HS-5 (cell line): Measurements from ENCODE around the gene KRT76.
"Not testable (repeated sequence)": the region's sequence is repeated elsewhere in the genome, so short reads cannot be mapped to it uniquely, and the experiment has no call there.

Source experiments
- DNase-seq: peaks from one replicate; pipeline ENCODE4 v3.0.0-alpha.2; 2012; ENCODE audit warnings: low read depth

KRT76 gene

DNA sequence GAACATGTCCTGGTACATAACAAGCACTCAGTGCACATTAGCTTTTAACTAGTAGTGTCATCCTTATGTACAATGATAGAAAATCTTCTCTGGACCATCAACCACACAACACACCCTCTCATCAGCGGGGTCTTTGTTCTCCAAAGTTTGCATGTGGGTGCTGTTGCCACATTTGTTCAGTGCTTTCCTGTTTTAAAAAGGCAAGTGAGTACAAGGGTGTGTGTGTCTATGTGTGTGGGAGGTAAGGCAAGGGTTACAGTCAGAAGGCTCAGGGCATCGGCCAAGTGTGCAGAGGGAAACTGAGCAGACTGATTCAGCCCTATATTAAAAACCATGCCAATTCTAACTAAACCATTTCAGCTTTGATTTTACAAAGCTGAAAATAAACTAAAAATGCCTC, 17.9 kb downstream of the KRT76 start:
- no peak for DNase-seq

DNA sequence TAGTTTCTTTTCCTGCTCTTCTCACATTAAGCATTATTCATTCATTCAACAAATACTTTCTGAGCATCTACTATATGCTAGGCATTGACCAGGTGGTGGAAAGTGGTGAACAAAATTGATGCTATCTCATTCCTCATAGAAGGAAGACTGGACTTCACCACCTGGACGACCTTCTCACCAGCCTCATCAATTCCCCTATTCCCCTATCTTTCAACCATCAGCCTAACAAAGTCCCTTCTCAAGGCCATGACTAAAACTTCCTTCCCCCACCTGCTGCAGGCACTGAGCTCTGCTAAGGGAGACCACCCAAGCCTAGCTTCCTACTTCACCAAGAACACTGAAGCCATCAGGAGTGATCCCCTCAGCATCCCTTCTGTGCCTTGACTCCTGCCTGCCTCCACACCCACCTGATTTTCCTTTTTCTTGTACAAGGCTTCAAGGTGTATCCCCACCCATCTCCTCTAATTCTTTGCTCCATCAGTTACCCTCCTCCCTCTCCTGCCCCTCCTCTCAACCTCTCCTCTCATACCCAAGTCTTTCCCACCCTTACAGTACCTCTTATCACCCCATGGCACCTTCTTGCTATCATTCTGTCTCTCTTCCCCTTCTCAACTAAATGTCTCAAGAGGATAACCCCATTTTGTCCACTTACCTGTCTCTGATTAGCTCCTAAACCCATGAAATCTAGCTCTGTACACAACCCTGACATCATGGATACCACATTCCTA, 19.5 kb downstream of the KRT76 start:
- DNase-seq, result no peak

DNA sequence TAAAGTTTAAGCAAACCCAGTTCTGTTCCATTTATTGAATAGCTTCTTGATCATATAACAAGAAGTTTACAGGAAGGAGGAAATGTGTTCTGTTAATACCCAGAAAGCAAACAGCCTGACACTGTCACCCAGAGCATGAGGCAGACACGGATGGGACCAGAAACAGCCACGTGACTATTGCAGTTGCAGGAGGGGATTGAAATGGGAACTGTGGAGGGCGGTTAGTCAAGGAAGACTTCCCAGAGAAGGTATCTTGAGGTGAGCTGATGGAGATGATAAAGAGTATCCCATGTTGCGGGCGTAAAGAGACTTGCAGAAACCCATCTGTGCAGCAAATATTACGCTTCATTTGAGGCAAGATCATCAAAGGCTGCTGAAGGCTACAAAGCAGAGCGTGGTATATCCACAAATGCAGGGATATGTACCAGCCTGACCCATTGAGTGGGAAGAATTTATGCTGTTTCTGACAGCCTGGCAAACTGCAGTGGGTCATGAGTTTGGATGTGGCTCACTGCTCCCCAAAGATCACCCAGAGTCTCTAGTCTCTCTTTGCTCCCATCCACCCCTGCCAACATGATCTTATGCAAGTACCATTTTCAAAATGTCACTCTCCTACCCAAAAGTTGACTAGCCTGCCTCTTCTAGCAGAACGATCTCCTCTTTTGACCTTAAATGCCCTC, 20.7 kb downstream of the KRT76 start:
- DNase-seq, result no peak

DNA sequence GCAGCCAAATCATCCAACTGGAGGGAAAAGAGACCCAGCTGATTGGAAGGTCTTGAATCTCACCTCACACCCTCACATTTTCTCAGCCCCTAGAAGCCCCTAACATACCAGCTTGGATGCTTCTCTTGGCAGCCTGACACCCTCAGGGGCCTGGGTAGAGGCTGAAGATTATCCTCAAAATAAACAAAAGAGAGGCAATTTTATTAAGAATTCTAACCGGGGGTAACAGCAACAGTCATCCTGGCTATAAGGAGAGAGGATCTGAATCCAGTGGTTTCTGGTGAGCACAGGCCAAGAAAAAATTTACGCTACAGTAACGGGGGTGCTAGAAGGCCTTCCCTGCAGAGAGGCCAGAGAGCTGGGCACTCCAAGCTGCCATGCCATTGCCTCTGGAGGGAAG, 21.6 kb downstream of the KRT76 start:
- DNase-seq, result no peak

DNA sequence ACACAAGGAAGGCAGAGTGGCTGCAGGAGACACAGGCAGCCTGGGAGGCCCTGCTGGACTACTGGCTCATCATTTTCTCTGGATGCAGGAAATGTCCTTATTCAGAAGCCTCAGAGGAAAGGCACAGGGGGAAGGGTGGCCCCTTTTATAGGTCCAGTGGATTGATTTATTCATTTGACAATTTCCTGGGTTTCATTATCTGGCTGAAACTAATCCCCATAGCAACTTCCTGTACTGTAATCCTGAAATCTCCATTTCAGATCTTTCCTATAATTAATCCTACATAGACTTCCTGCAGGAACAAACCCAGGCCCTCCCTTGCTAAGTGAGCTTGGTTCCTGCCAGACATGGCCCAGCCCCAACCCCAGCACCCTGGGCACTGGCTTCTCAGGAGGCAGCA, 23.0 kb downstream of the KRT76 start:
- no peak for DNase-seq

DNA sequence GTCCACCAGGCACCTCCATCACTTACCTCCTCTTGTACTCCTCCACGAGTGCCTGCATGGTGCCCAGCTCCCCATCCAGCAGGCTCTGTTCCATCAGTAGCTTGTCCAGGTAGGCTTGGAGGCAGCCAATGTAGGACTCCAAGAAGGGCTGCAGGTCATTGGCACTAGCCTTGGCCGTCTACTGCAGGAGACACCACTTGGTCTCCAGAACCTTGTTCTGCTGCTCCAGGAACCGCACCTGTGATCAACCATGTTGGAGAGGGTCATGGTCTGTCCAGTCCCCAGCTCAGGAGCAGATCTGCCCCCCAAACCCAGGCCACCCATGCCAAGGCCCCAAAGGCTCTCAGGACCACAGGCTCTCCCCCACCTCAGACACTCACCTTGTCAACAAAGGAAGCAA, 23.9 kb downstream of the KRT76 start:
- no peak for DNase-seq

DNA sequence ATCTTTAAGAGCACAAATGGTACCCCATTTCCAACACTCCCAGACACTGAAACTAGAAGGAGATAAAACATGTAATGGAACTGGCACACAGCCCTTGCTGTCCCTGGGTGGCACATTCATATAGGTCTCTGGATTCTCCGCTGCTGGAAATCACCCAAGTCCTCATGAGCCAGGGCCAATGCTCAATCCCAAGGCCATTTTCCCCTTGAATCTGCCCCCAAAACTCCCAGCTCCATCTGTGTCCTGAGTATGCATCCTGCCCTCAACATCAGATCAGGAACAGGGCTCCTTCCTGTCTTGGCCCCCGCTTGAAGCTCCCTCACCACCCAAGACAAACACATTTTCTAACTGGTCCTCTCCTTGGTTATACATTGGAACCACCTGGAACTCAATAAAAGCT, 24.6 kb downstream of the KRT76 start:
- no peak for DNase-seq

DNA sequence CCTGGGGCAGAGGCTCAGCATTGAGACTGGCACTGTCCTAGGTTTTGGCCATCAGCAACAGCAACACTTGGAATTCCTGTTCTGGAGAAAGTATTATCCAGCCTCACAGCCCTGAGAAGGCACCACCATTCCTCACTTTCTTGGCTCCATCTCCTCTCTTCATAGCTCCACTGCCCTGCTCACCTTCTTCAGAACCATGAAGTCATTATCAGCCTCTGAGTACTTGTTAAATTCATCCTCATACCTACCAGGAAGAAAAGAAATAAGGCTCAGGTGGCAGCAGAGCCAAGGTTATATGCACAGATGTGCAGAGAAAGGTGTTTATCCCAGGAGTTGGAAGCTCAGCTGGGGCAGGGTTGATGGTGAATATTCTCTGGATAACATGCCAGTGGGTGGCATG, 25.4 kb downstream of the KRT76 start:
- DNase-seq, result no peak

DNA sequence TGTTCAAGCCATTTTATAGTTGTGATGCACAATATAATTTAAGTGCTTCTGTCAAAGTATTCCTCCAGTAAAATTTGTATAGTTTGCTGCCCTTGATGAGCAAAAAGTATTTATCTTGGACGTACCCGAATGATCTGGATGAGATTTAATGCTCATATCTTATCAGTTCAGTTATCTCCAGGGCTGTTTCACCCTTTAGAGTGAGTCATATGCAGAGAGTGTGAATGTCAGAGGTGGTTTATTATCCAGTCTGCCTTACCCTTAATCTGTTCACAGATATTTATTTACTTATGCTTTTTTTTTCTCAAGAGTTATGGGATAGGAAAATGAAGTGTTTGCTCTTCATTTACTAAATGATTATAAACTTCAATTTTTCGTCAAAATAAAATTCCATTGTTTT, 26.6 kb downstream of the KRT76 start:
- DNase-seq, result not testable (repeated sequence)

DNA sequence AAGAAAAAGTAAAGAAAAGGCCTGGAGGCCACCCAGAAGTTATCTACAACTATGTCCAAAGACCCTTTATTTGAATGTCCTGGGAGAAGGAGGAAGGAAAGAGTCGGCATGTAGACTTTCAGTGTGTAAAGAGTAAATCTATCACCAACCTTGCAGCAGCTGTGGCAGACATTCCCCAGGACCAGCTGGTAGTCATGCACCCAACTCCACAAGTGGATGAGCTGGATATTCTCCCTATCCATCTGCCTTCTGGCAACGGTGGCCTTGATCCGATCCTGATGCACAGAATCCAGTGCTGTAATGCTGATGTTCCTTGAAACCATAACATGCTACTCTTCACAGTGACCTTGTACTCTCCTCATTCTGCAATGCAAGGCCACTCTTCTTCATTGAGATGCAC, 27.3 kb downstream of the KRT76 start:
- no peak for DNase-seq

DNA sequence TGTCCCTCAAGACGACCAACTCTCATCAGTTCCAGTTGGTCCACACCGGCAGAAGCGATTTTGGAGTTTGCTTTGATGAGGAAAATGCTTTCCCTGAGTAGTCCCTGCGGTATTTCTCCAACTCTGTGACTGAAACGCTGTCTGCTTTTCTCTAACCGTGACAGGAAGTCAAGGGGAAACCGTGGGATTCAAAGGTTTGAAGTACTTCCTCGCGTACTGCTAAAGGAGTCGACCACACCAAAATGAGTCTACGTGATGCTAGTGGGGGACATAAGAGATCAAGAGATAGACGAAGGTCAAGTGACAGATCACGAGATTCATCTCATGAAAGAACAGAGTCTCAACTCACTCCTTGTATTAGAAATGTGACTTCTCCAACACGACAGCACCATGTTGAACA, 28.6 kb downstream of the KRT76 start:
- DNase-seq, result no peak

DNA sequence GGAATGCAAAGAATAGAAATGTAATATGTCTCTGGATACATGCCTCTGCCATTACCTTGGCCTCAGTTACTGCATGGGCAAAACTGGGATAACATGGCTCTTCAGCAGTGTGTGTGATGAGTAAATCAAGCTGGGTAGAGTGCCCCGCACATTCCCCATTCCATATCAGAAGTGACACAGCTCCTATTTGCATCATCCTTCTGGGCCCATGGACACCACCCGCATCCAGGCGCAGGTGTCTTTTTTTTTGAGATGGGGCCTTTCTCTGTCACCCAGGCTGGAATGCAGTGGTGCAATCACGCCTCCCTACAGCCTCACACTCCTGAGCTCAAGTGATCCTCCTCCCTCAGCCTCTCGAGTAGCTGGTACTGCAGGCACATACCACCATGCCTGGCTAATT, 31.6 kb downstream of the KRT76 start:
- DNase-seq, result no peak

DNA sequence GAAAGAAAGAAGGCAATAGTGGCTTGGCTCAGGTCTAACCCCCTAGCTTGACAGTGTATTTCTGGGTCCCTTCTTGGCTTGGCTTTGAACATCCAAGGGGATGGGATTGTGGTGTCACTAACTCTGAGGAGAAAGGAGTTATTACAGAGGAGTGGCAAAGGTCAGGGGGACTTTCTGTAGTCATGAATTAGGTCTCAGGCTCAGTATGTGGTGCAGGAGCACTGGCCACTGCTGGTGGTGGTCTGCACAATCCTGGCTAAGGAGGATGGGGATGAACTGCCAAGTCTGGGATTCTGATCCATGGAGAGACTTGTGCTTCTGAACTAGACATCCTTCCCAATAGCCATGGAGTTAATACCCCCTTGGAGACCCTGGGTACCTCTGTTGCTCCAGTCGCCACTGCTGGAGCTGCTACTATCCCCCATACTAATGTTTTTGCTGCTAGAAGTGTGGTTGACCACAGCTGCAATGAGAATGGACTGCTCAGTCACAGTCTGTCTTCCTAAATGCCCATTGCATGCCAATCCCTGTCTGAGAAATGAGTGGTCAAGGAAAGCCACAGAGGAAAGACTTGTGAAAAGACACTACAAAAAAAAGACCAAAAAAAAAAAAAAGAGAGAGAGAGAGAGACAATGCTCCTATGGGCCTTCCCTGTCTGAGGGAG, 32.5 kb downstream of the KRT76 start:
- no peak for DNase-seq

DNA sequence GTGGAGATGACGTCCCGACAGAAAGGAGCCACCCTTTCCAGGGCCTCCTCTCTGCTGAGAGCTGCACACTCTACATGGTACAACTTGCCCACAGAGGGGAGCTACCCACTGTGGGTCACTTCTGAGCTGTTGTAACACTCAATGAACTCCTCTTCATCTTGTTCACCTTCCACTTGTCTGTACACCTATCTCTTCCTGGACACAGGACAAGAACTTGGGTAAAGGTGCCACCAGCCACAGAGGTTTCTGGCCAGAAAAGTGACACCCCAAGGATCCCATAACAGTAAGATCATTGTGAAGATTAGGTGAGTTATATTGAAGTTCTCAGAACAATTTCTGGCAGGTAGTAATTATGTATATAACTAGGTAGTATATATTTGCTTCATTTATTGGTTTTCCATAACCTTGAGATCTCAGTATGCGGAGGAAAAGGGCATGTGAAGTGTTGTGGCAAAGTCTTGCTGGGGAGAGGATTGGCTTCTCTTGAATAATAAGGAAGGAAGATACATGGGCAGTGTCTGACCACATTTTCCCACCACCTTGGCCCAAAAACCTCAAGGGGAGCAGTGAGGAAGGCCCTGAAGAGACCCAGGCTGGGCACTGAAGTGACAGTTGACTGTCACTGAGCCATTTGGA, 34.2 kb downstream of the KRT76 start:
- DNase-seq, result no peak

DNA sequence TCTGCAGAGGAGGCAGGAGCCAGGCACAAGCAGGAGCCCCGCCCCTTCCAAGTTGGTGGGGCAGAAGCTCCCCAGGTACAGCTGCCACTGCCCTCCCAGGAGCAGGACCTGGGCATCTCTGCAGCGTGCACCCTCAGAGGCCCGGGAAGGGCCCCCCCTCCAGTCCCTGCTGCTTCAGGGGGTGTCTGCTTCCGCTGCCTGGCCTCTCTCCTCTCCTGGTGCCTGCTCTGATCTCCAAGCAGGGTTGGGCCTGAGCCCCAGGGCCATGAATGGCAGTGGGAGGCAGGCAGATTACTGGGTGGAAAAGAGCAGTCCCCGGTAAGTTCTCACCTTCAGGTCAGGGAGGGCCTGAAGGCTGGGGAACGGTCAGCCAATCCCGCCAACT, 35.0 kb downstream of the KRT76 start:
- DNase-seq, result no peak

DNA sequence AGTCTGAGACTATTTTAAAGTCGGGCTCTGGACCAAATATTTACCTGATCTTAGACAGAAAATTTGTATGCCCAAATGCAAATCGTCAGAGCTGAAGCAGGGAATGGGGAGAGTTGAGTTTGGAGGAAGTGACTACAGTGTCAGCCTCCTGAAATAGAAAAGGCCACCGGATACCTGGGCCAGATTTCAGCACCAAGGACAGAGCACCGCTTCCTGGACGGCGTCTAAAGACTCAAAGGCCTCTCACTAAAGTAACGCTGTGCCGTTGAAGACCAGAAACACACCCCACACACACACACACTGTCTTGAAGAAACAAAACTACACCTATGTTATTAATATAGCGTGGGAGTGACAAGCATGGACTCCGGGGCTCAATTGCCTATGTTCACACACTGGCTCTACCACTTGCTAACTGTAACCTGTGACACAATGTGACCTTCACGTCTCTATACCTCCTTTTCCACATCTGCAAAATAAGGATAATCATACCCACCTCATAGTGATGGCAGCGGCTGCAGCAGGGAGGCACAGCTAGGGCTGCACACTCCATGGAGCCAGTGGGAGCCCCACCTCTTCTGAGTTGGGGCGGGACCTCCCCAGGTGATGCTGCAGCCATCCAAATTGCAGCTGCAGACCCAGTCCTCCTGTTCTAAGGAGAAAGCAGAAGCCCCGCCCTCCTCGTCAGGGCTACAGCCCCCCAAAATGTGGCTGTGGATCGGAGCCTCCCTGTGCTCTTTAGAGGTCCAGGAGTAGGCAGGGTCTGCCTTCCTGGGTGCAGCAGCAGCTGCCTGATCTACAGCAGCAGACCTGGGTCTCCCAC, 35.6 kb downstream of the KRT76 start:
- no peak for DNase-seq

DNA sequence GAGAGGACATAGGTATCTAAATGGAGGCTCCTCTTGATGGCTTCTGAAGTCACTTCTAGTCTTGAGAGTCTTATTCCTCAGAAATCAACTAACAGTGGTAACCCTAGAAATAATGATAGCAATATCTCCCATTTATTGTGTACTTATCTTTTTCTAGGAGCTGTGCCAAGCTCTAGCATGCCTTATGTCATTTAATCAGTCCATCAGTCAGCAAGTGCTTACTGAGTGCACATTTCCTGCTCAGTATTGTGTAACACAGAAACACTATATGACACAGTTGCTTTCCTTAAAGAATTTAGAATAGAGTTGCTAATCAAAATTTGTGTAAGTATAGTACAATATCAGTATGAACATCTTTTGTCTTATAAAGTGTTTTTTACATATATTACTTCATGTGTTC, 36.6 kb downstream of the KRT76 start:
- no peak for DNase-seq

DNA sequence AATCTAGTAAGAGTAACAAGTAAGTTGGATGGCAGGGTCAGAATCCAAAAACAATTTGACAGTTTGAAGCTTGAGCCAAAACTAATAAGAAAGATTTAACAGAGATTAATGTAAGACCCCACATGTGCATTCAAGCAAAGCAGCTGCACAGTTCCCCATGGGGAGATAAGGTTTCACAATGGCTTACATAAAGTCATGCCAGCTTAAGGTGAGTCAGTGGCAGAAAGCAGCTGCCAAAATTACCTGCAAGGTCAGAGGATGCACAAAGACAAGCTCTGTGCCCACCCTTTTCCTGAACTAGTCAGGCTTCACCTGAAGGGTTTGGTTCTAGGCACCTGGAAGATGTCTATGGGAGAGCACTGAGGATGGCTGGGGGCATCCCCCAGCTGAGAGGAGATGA, 37.2 kb downstream of the KRT76 start:
- no peak for DNase-seq

DNA sequence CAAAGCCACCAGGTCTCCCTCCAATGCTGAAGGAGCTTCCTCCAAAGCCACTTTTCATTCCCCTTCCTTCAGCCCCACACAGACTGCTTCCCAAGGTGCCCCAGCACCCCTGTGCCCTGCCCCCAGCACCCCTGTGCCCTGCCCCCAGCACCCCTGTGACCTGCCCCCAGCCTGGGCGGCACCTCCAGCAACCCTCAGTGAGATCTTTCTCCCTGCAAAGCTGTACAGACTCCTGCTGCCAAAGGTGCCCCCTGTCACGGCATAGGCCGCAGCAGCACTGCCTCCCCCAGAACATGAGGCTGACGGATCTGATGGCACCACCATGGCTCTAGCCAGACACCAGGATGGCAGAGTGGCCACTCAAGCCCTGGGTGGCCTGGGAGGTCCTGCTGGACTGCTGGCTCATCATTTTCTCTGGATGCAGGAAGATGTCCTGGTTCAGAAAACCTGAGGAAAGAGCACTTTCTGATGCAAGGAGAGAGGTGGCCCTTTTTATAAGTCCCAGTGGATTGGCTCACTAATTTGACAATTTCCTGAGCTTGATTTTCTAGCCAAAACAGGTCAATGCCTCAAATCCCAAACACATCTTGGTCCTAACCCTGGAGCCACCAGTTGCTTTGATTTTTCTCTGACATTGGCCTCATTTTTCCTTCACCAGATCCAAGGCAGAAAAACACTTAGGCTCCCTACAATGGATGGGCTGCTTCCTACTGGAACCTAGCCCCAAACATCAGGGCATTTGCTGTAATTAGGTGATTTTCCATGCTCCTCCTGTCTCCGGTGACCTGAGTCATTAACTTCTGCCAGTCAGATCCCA, 41.1 kb downstream of the KRT76 start:
- DNase-seq, result no peak

DNA sequence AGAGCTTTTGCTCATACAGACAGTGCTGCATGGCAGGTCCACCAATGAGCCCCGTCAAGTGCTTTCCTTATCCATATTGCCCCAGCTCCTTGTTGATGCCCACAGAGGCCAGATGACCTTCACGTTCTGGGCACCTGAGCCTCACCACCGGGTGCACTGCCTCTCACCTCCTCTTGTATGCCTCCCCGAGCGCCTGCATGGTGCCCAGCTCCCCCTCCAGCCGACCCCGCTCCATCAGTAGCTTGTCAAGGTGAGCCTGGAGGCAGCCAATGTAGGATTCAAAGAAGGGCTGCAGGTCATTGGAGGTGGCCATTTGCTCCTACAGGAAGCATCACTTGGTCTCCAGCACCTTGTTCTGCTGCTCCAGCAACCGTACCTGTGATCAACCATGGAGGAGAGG, 42.0 kb downstream of the KRT76 start:
- DNase-seq, result no peak

DNA sequence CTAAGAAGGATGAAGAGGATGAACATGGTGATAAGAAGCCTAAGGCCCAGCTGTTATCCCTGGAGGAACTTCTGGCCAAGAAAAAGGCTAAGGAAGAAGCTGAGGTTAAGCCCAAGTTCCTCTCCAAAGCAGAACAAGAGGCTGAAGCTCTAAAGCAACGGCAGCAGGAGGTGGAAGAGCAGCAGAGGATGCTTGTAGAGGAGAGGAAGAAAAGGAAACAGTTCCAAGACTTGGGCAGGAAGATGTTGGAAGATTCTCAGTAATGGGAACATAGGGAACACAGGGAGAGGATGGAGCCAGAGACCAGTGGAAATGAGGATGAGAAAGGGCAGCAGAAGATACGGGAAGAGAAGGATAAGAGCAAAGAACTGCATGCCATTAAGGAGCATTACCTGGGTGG, 46.4 kb downstream of the KRT76 start:
- no peak for DNase-seq
